Measurements from ENCODE around the gene FAR2. TPM values are rescaled to one million over a fixed set of nuclear protein-coding genes. Genes with fewer than 3 reads are reported as not detected.
"Not testable (repeated sequence)": the region's sequence is repeated elsewhere in the genome, so short reads cannot be mapped to it uniquely, and the experiment has no call there.

The FAR2 gene
- total RNA-seq, 5 donors from 2014 or later (not counting 1 experiment from before 2014, with no cell fraction given): 2.2 to 6.8 (median 4.9) TPM

- Mint-ChIP-seq H3K27me3 (no peaks in the 10 kb centered on the region), H3K36me3 (peaks cover 32% of the 10 kb centered on the region), H3K9me3 (no peaks in the 10 kb centered on the region), H3K4me3 (no peak overlapping the region), H3K4me1 (peaks cover 0 to 28% (median 11%) of the 10 kb centered on the region in 3 donors), H3K27ac (no peak overlapping the region)
- DNase-seq (no peak), ATAC-seq (replicated peaks in 1 of 4) (no peak)
- Histone ChIP-seq H3K4me3 (ENCODE audit: control insufficient read depth in 1 of 2, extremely low read depth in 1 of 2, low read length in 1 of 2) (no peak overlapping the region), H3K4me1 (ENCODE audit: control insufficient read depth in 1 of 2, extremely low read depth in 1 of 2, insufficient read depth in 2 of 2, low read length in 2 of 2) (peaks cover 0 to 5% of the 10 kb centered on the region in 2 experiments), H3K9me3 (no peaks in the 10 kb centered on the region), H3K27me3 (replicated peaks in 1 of 2; ENCODE audit: control insufficient read depth in 2 of 2, extremely low read depth in 1 of 2, insufficient read depth in 2 of 2, low read length in 1 of 2) (no peaks in the 10 kb centered on the region), H3K36me3 (ENCODE audit: control insufficient read depth in 2 of 2, extremely low read depth in 1 of 2, insufficient read depth in 1 of 2, low read length in 1 of 2) (no peaks in the 10 kb centered on the region), H3K27ac (ENCODE audit: low read length) (no peak overlapping the region)
- CTCF ChIA-PET: no interaction called here
- POLR2A ChIA-PET: no interaction called here
- WGBS (ENCODE audit: insufficient coverage): 93% methylated on average over 4 of the region's 6 CpGs
These were observed 18.9 kb downstream of the FAR2 start for GRCh38 chr12:29167988-29168387.

DNA sequence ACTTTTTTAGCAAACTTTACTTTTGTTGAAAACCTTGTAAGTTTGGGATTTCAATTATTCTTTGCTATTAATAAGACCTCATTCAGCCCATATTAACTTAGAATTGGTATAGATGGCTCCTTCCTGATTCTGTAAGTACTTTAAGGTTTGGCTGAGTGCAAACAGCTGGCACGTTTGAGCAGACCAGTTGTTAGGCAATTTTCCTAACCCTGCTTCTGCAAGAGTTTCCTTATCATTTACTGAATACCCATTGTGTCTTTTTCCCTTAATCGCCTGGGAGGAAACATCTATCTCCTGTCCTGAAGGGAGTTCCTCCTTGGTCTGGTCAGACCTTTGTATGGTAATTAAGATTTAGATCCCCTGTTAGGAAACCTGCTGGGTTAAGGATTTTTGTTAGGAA lies 20.9 kb downstream of the FAR2 start:
- H3K27ac Mint-ChIP-seq; DNase-seq; H3K27ac ChIP-seq (ENCODE audit: low read length); ATAC-seq (replicated peaks in 1 of 4); H3K27me3 Mint-ChIP-seq; CTCF ChIA-PET; H3K4me3 Mint-ChIP-seq; H3K27me3 ChIP-seq (replicated peaks in 1 of 2; ENCODE audit: control insufficient read depth in 2 of 2, extremely low read depth in 1 of 2, insufficient read depth in 2 of 2, low read length in 1 of 2); H3K9me3 Mint-ChIP-seq; POLR2A ChIA-PET; H3K36me3 ChIP-seq (ENCODE audit: control insufficient read depth in 2 of 2, extremely low read depth in 1 of 2, insufficient read depth in 1 of 2, low read length in 1 of 2); H3K9me3 ChIP-seq; H3K4me1 ChIP-seq (ENCODE audit: control insufficient read depth in 1 of 2, extremely low read depth in 1 of 2, insufficient read depth in 2 of 2, low read length in 2 of 2); H3K4me3 ChIP-seq (ENCODE audit: control insufficient read depth in 1 of 2, extremely low read depth in 1 of 2, low read length in 1 of 2): not testable (repeated sequence)
- H3K4me1 Mint-ChIP-seq: peaks cover 0 to 14% (median 4%) of the 10 kb centered on the region in 3 donors
- no CpG with 5 or more reads among the region's 2 CpGs for WGBS (ENCODE audit: insufficient coverage)
- peaks cover 32% of the 10 kb centered on the region for H3K36me3 Mint-ChIP-seq

DNA sequence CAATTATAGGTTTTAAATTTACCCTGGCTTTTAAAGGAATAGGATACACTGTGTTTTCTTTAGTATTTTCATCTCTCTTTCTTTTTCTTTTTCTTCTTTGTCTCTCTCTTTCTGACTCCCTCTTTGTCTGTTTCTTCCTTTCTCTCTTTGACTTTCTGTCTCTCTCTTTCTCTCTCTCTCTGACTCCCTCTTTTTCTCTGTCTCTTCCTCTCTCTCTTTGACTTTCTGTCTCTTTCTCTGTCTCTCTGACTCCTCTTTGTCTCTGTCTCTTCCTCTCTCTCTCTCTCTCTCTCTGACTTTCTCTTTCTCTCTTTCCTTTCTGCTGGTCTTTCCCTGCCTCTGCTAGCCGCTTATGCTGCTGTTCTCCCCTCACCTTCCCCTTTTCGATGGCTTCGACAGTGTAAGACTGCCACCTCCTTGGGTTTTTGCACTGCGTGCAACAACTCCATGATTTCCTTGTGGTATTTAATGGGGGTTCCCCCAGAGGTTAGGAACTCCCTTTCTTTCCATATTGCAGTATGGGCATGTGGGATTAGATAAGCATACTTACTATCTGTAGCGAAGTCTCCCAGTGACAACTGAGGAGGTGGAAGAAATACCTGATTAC lies 21.5 kb downstream of the FAR2 start:
- not testable (repeated sequence) for H3K27ac Mint-ChIP-seq

GRCh38 chr12:29171421-29172258 lies 22.6 kb downstream of the FAR2 start:
- CTCF ChIA-PET: no interaction called here
- no peak for ATAC-seq (replicated peaks in 1 of 4)
- H3K27ac Mint-ChIP-seq: no peak overlapping the region

More for the DNA sequence above, 21.5 kb downstream of the FAR2 start:
- H3K4me1 ChIP-seq (ENCODE audit: control insufficient read depth in 1 of 2, extremely low read depth in 1 of 2, insufficient read depth in 2 of 2, low read length in 2 of 2); H3K4me1 Mint-ChIP-seq; H3K36me3 ChIP-seq (ENCODE audit: control insufficient read depth in 2 of 2, extremely low read depth in 1 of 2, insufficient read depth in 1 of 2, low read length in 1 of 2); H3K4me3 ChIP-seq (ENCODE audit: control insufficient read depth in 1 of 2, extremely low read depth in 1 of 2, low read length in 1 of 2); H3K27me3 Mint-ChIP-seq; H3K27me3 ChIP-seq (replicated peaks in 1 of 2; ENCODE audit: control insufficient read depth in 2 of 2, extremely low read depth in 1 of 2, insufficient read depth in 2 of 2, low read length in 1 of 2); H3K9me3 ChIP-seq; H3K9me3 Mint-ChIP-seq; DNase-seq; POLR2A ChIA-PET; ATAC-seq (replicated peaks in 1 of 4); H3K4me3 Mint-ChIP-seq; H3K27ac ChIP-seq (ENCODE audit: low read length); CTCF ChIA-PET: not testable (repeated sequence)
- peaks cover 32% of the 10 kb centered on the region for H3K36me3 Mint-ChIP-seq
- 100% methylated on average over 1 of the region's 5 CpGs for WGBS (ENCODE audit: insufficient coverage)

DNA sequence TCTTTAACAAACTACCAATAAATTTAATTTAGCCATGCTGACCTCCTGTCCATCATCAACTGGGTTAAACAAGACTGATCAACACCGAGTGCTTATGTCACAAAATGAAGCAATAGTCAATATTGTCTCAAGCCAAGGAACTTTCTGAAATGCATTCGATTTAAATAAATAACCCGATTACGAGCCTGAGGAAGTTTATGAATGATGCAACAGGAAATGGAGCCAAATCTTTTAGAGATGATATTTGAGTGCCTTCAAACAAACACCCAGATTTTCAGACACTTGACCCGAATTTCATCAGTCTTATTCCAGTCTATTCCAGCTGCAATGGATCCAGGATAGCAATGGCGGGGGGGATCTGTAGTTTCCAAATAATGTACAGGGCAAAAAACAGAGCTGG lies 27.9 kb downstream of the FAR2 start:
- WGBS (ENCODE audit: insufficient coverage): 80% methylated on average over 1 of the region's 6 CpGs
- POLR2A ChIA-PET: no interaction called here

More at GRCh38 chr12:29171421-29172258, 22.6 kb downstream of the FAR2 start:
- POLR2A ChIA-PET: no interaction called here
- DNase-seq: no peak
- WGBS (ENCODE audit: insufficient coverage): 91% methylated on average over 19 of the region's 26 CpGs
- Mint-ChIP-seq H3K9me3 (no peaks in the 10 kb centered on the region), H3K4me3 (no peak overlapping the region), H3K4me1 (peaks cover 0 to 5% (median 0%) of the 10 kb centered on the region in 3 donors), H3K36me3 (peaks cover 30% of the 10 kb centered on the region), H3K27me3 (no peaks in the 10 kb centered on the region)
- no peak overlapping the region for H3K4me3 ChIP-seq (ENCODE audit: control insufficient read depth in 1 of 2, extremely low read depth in 1 of 2, low read length in 1 of 2)
- no peaks in the 10 kb centered on the region for H3K36me3 ChIP-seq (ENCODE audit: control insufficient read depth in 2 of 2, extremely low read depth in 1 of 2, insufficient read depth in 1 of 2, low read length in 1 of 2)
- H3K9me3 ChIP-seq: no peaks in the 10 kb centered on the region
- peaks cover 0 to 3% of the 10 kb centered on the region in 2 experiments for H3K27me3 ChIP-seq (replicated peaks in 1 of 2; ENCODE audit: control insufficient read depth in 2 of 2, extremely low read depth in 1 of 2, insufficient read depth in 2 of 2, low read length in 1 of 2)
- no peaks in the 10 kb centered on the region for H3K4me1 ChIP-seq (ENCODE audit: control insufficient read depth in 1 of 2, extremely low read depth in 1 of 2, insufficient read depth in 2 of 2, low read length in 2 of 2)
- H3K27ac ChIP-seq (ENCODE audit: low read length): no peak overlapping the region

DNA sequence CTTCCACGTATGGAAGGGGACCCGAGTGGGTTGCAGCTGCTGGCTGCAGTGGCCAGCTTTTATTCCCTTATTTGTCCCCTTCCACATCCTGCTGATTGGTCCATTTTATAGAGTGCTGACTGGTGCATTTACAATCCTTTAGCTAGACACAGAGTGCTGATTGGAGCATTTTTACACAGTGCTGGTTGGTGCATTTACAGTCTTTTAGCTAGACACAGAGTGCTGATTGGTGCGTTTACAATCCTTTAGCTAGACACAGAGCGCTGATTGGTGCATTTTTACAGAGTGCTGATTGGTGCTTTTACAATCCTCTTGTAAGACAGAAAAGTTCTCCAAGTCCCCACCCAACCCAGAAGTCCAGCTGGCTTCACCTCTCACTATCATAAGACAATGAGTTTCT lies 33.2 kb downstream of the FAR2 start:
- not testable (repeated sequence) for H3K4me1 Mint-ChIP-seq; H3K36me3 Mint-ChIP-seq; H3K4me3 Mint-ChIP-seq; H3K27ac Mint-ChIP-seq; DNase-seq; H3K27me3 Mint-ChIP-seq; H3K4me3 ChIP-seq (ENCODE audit: control insufficient read depth in 1 of 2, extremely low read depth in 1 of 2, low read length in 1 of 2); H3K27me3 ChIP-seq (replicated peaks in 1 of 2; ENCODE audit: control insufficient read depth in 2 of 2, extremely low read depth in 1 of 2, insufficient read depth in 2 of 2, low read length in 1 of 2); ATAC-seq (replicated peaks in 1 of 4); H3K4me1 ChIP-seq (ENCODE audit: control insufficient read depth in 1 of 2, extremely low read depth in 1 of 2, insufficient read depth in 2 of 2, low read length in 2 of 2); H3K36me3 ChIP-seq (ENCODE audit: control insufficient read depth in 2 of 2, extremely low read depth in 1 of 2, insufficient read depth in 1 of 2, low read length in 1 of 2); H3K9me3 Mint-ChIP-seq; H3K9me3 ChIP-seq; H3K27ac ChIP-seq (ENCODE audit: low read length)
- WGBS (ENCODE audit: insufficient coverage): no CpG with 5 or more reads among the region's 4 CpGs
- POLR2A ChIA-PET: interaction anchor here in 1 of 2 donors (0.6 kb wide), 1 partner anchor 25 kb away, joined by 7 read pairs; no protein-coding TSS in a partner anchor
- CTCF ChIA-PET: interaction anchor here in 1 of 2 donors (0.6 kb wide), 1 partner anchor 23 kb away, joined by 3 read pairs; no protein-coding TSS in a partner anchor

More for the DNA sequence above, 27.9 kb downstream of the FAR2 start:
- no peak overlapping the region for H3K4me3 ChIP-seq (ENCODE audit: control insufficient read depth in 1 of 2, extremely low read depth in 1 of 2, low read length in 1 of 2)
- Mint-ChIP-seq H3K4me1 (no peaks in the 10 kb centered on the region), H3K4me3 (no peak overlapping the region), H3K27me3 (no peaks in the 10 kb centered on the region), H3K27ac (no peak overlapping the region), H3K9me3 (peaks cover 0 to 2% (median 0%) of the 10 kb centered on the region in 3 donors), H3K36me3 (no peaks in the 10 kb centered on the region)
- H3K4me1 ChIP-seq (ENCODE audit: control insufficient read depth in 1 of 2, extremely low read depth in 1 of 2, insufficient read depth in 2 of 2, low read length in 2 of 2): no peaks in the 10 kb centered on the region
- H3K27me3 ChIP-seq (replicated peaks in 1 of 2; ENCODE audit: control insufficient read depth in 2 of 2, extremely low read depth in 1 of 2, insufficient read depth in 2 of 2, low read length in 1 of 2): peaks cover 0 to 3% of the 10 kb centered on the region in 2 experiments
- no peak overlapping the region for H3K27ac ChIP-seq (ENCODE audit: low read length)
- ATAC-seq (replicated peaks in 1 of 4): no peak
- CTCF ChIA-PET: no interaction called here
- no peaks in the 10 kb centered on the region for H3K9me3 ChIP-seq
- no peaks in the 10 kb centered on the region for H3K36me3 ChIP-seq (ENCODE audit: control insufficient read depth in 2 of 2, extremely low read depth in 1 of 2, insufficient read depth in 1 of 2, low read length in 1 of 2)
- no peak for DNase-seq

All from T-cell (primary cell).